Stimulated activated CD4-positive, alpha-beta T cell treated with anti-CD3 and anti-CD28 coated beads, Interleukin-2, amount 100 ng/mL, for 24 hours (primary cell): Measurements from ENCODE around the gene NDFIP2.
A peak's percentile ranks its signal among the peaks of the same experiment; 100 is the strongest.

Source experiments
- DNase-seq, 2 donors: peaks; one replicate each; pipeline ENCODE4 v3.0.0-alpha.2; 2020

The NDFIP2 gene

GRCh38 chr13:79462895-79463294 lies 18.1 kb upstream of the NDFIP2 start:
- DNase-seq = no peak

DNA sequence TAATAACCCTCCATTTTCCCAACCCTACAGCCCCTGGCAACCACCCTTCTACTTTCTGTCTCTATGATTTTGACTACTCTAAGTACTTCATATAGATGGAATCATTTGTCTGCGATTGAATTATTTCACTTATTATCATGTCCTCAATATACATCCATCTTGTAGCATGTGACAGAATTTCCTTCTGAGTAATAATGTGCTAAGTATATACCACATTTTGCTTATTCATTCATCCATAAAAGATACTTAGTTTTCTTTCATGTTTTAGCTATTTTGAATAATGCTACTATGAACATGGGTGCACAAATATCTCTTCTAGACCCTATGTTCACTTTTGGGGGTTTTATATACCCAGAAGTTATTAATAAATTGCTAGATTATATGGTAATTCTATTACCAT lies 17.4 kb upstream of the NDFIP2 start:
- no peak for DNase-seq

GRCh38 chr13:79466872-79467271 lies 14.1 kb upstream of the NDFIP2 start:
- no peak for DNase-seq

GRCh38 chr13:79468402-79468801 lies 12.6 kb upstream of the NDFIP2 start:
- DNase-seq = no peak

- no peak for DNase-seq
Measured at GRCh38 chr13:79468819-79469218, 12.1 kb upstream of the NDFIP2 start.

DNA sequence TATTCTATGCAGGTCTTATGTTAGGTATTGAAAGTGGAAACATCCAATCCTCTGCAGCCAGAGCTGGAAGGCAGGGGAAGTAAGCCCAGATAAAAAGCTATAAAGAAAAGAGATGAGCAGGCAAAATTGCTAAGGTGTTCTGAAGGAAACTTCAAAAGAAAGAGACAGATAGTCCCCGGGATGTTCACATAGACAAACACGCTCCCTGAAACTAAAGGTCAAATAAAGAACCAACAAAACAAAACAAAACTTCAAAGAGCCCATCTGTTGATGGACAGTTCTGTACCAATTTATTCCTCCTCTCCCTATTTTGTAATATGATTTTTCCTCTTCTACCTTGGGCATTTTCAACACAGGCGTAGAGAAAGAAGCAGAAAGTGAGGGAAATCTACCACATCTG lies 11.3 kb upstream of the NDFIP2 start:
- no peak for DNase-seq

- no peak for DNase-seq
Measured at GRCh38 chr13:79470666-79471065, 10.3 kb upstream of the NDFIP2 start.

GRCh38 chr13:79475569-79475968 lies 5.4 kb upstream of the NDFIP2 start:
- no peak for DNase-seq

- no peak for DNase-seq
Measured at GRCh38 chr13:79477968-79478367, 3.0 kb upstream of the NDFIP2 start.

DNA sequence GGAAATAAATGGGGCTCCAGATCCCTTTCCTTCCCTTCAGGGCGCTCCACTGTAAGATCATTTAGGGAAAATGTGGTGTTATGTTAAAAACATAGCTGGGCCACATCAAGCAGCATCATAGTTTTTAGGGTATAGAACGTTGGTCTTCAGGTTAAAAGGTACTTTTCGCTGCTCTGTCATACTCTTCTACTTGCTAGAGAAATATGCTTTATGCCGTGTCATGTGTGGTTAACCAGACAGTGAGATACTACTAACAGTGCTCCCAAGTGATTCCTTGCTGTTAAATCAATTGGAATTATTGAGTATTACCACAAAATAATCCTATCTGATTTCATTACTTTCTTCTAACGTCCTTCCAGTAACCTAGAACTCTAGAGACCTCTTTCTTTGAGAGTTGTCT lies 1.1 kb upstream of the NDFIP2 start:
- no peak for DNase-seq

- DNase-seq = peak; percentile 74 to 75
Measured at GRCh38 chr13:79481685-79482052, 714 bp downstream of the NDFIP2 start.

GRCh38 chr13:79482281-79482970 lies 1.5 kb downstream of the NDFIP2 start:
- DNase-seq = no peak

DNA sequence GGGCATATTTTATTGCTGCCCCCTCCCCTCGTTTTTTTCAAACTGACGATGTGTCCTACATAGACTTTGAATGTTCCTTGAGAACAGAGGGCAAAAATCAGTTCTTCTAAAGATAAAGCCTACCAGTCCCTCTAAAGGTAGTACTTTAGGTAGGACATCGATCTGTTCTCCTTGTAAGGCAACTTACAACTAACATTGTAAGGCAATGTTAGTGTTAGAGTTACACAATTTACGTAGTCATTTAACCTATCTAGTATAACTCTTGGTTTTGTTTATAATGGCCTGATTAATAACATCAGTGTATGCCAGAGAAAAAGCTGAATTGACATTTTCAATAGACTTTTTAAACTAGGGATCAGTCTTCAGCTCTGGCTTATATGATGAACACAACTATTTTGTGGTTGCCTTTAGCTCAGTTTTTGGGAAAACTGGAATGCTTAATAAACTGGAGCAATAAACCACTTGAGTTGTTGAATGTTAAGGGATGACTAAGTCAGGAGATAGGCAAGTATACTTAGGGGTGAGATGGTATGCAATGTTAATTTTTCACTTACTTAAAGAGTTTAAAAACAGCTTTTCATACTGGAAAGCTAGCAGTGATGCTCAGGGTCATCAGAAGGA lies 2.2 kb downstream of the NDFIP2 start:
- no peak for DNase-seq

GRCh38 chr13:79485014-79485811 lies 4.3 kb downstream of the NDFIP2 start:
- no peak for DNase-seq

DNA sequence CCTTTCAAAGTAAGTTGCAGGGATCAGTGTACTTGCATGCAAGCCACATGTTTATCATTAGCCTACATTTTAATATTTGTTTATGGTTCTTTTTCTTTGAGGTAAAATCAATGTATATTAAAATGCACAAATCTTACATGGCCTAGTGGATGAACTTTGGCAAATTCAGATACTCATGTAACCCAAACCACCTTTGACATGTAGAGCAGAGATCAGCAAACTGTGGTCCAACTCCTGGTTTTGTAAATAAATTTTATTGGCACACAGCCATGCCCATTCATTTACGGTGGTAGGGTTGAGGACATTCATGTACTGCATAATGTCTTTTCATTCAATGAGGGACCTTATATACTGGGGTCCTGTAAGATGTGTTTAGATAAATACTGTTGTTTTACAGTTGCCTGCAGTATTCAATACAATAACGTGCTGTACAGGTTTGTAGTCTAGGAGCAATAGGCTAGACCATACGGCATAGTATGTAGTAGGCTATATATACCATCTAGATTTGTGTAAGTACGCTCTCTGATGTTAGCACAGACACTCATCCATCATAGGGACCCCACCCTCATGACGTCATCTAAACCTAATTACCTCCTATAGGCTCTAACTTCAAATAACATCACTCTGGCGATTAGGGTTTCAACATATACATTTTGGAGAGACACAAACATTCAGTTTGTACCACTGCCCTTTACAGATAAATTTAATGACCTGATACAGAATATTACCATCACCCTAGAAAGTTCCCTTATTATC lies 5.7 kb downstream of the NDFIP2 start:
- DNase-seq = no peak

- DNase-seq = no peak
Measured at GRCh38 chr13:79490326-79490725, 9.4 kb downstream of the NDFIP2 start.

- no peak for DNase-seq
Measured at GRCh38 chr13:79490824-79491223, 9.9 kb downstream of the NDFIP2 start.

GRCh38 chr13:79491715-79492114 lies 10.8 kb downstream of the NDFIP2 start:
- no peak for DNase-seq

DNA sequence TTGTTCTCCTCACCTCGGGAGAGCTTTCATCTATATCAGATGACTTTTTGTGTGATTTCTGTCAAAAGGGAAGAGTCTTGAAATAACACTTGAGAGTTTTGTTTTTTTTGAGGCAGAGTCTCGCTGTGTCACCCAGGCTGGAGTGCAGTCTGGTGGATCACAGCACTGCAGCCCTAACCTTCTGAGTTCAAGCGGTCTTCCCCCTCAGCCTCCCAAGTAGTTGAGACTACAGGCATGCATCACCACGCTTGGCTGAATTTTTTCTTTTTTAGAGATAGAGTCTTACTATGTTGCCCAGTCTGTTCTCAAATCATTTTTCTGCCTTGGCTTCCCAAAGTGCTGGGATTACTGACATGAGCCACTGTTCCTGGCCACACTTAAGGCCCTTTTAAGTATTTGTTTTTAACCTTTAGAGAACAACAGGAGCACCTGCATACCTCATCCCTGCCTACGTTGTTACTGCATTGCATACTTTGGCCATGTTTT lies 11.4 kb downstream of the NDFIP2 start:
- DNase-seq = no peak

- DNase-seq = no peak
Measured at GRCh38 chr13:79492918-79493594, 12.1 kb downstream of the NDFIP2 start.

- DNase-seq = no peak
Measured at GRCh38 chr13:79496188-79496587, 15.2 kb downstream of the NDFIP2 start.

DNA sequence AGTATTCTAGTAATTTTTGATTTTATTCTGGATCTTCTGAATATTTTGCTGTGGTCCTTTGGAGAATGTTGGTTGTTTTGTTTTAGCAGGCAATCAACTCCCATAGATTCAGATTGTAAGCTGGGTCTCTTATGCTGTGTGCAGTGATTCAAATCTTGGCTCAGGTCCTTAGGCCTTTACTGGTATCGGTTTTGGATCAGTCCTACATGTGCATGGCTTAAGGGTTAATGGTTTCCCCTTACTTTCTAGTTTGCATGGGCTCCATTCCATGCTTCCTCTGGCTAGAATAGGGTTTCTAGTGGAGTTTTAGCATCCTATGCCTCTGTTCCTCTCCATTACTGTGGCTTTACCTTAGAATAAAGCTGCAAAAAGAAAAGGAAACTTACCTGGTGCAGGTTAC lies 16.1 kb downstream of the NDFIP2 start:
- DNase-seq = no peak

- DNase-seq = no peak
Measured at GRCh38 chr13:79497852-79498251, 16.9 kb downstream of the NDFIP2 start.
